Neural progenitor cell (in vitro differentiated cells): ENCODE measurements around the gene ASF1A. TPM values are rescaled to one million over a fixed set of nuclear protein-coding genes. Genes with fewer than 3 reads are reported as not detected.

ENCODE experiments used
- DNase-seq: peaks from one replicate; pipeline ENCODE4 v3.0.0-alpha.2; 2016; ENCODE audit warnings: low spot score
- H2AFZ ChIP-seq: fragments of 200-600 bp; sonication (generic); replicated peaks from 2 replicates; pipeline ENCODE4 v1.6.1; 2016; ENCODE audit warnings: antibody characterized with exemption
- H3F3A ChIP-seq: fragments of 200-600 bp; sonication (generic); 2 replicates; pipeline ENCODE4 v1.6.1; 2016; ENCODE audit warnings: antibody characterized with exemption, low read depth
- H3K27ac ChIP-seq: fragments of 200-600 bp; sonication (generic); 2 replicates; pipeline ENCODE4 v1.5.1; 2016; ENCODE audit warnings: mild to moderate bottlenecking
- H3K27me3 ChIP-seq: fragments of 200-600 bp; sonication (generic); 2 replicates; pipeline ENCODE4 v1.6.1; 2016; ENCODE audit warnings: mild to moderate bottlenecking, moderate library complexity
- H3K36me3 ChIP-seq: fragments of 200-600 bp; sonication (generic); 2 replicates; pipeline ENCODE4 v1.5.1; 2016
- H3K4me1 ChIP-seq: fragments of 200-600 bp; sonication (generic); 2 replicates; pipeline ENCODE4 v1.6.1; 2016; ENCODE audit warnings: mixed run types
- H3K4me2 ChIP-seq: fragments of 200-600 bp; sonication (generic); 2 replicates; pipeline ENCODE4 v1.6.1; 2016
- H3K4me3 ChIP-seq: fragments of 200-600 bp; sonication (generic); 2 replicates; pipeline ENCODE4 v1.5.1; 2016
- H3K79me2 ChIP-seq: fragments of 200-600 bp; sonication (generic); 2 replicates; pipeline ENCODE4 v1.6.1; 2016; ENCODE audit warnings: low read depth
- H3K9ac ChIP-seq: fragments of 200-600 bp; sonication (generic); 2 replicates; pipeline ENCODE4 v1.6.1; 2016
- H3K9me3 ChIP-seq: fragments of 200-600 bp; sonication (generic); 2 replicates; pipeline ENCODE4 v1.5.1; 2016; ENCODE audit warnings: low read depth
- H4K20me1 ChIP-seq: fragments of 200-600 bp; sonication (generic); 2 replicates; pipeline ENCODE4 v1.6.1; 2016; ENCODE audit warnings: low read depth
- H3K27ac Mint-ChIP-seq: 3 replicates; pipeline ENCODE4 v1.8.0; 2021; ENCODE audit warnings: mixed read lengths
- H3K27me3 Mint-ChIP-seq: 2 replicates; pipeline ENCODE4 v1.8.0; 2022; ENCODE audit warnings: low read depth, mild to moderate bottlenecking, inconsistent platforms, moderate library complexity, mixed read lengths; ENCODE audit not compliant: insufficient read depth
- H3K36me3 Mint-ChIP-seq: 3 replicates; pipeline ENCODE4 v1.8.0; 2021; ENCODE audit warnings: mixed read lengths
- H3K4me1 Mint-ChIP-seq: 3 replicates; pipeline ENCODE4 v1.8.0; 2021; ENCODE audit warnings: mixed read lengths
- H3K4me3 Mint-ChIP-seq: 3 replicates; pipeline ENCODE4 v1.8.0; 2021; ENCODE audit warnings: mild to moderate bottlenecking, moderate library complexity, mixed read lengths
- H3K9me3 Mint-ChIP-seq: 3 replicates; pipeline ENCODE4 v1.8.0; 2020; ENCODE audit warnings: mixed read lengths
- CTCF ChIP-seq: fragments of 200-600 bp; sonication (generic); IDR thresholded peaks from 2 replicates; pipeline ENCODE4 v1.5.1; 2017; ENCODE audit warnings: antibody characterized with exemption, mild to moderate bottlenecking
- EZH2 ChIP-seq: fragments of 200-600 bp; sonication (generic); IDR thresholded peaks from 2 replicates; pipeline ENCODE4 v1.6.1; 2017; ENCODE audit warnings: antibody characterized with exemption, mild to moderate bottlenecking, moderate library complexity
- EZH2phosphoT487 ChIP-seq: fragments of 200-600 bp; sonication (generic); IDR thresholded peaks from 2 replicates; pipeline ENCODE4 v1.6.1; 2017; ENCODE audit warnings: antibody characterized with exemption
- total RNA-seq: library from RNA; depleted of rRNA; stranded (reverse); fragments of >200 nt; gene quantifications from 2 replicates; pipeline ENCODE4 v1.2.3, GENCODE V29; 2015; ENCODE audit warnings: low replicate concordance

ASF1A gene
- total RNA-seq, 1 donor from 2014 or later: 54.8 TPM

DNA sequence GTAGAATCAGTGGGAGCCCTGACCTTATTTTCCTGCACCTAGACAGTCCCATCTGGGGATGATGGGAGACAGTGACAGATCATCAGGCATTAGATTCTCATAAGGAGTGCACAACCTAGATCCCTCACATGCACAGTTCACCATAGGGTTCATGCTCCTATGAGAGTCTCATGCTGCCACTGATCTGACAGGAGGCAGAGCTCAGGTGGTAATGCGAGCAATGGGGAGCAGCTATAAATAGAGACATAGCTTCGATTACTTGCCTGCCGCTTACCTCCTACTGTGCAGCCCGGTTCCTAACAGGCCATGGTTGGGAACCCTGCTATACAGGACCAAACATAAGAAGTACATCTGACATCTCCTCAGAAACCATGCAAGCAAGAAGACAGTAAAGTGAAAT, 31.5 kb upstream of the ASF1A start:
- Histone ChIP-seq H3K27me3 (no peaks in the 10 kb centered on the region), H3K4me1 (no peaks in the 10 kb centered on the region), H4K20me1 (no peaks in the 10 kb centered on the region), H3K36me3 (no peaks in the 10 kb centered on the region), H3K4me3 (no peak overlapping the region), H3K4me2 (no peak overlapping the region), H2AFZ (no peak overlapping the region), H3K27ac (no peak overlapping the region), H3K9ac (no peak overlapping the region), H3K79me2 (no peaks in the 10 kb centered on the region), H3F3A (no peaks in the 10 kb centered on the region), H3K9me3 (no peaks in the 10 kb centered on the region)
- TF ChIP-seq CTCF: no peak
- H3K27ac Mint-ChIP-seq: no peak overlapping the region
- H3K9me3 Mint-ChIP-seq: peaks cover 11% of the 10 kb centered on the region
- H3K4me3 Mint-ChIP-seq: no peak overlapping the region
- H3K27me3 Mint-ChIP-seq: peaks cover 3% of the 10 kb centered on the region
- no peak for DNase-seq
- no peaks in the 10 kb centered on the region for H3K4me1 Mint-ChIP-seq
- H3K36me3 Mint-ChIP-seq: peaks cover 18% of the 10 kb centered on the region

GRCh38 chr6:118864341-118865099, 29.4 kb upstream of the ASF1A start:
- no peaks in the 10 kb centered on the region for H3K27me3 ChIP-seq
- Mint-ChIP-seq H3K4me3 (no peak overlapping the region), H3K9me3 (peaks cover 13% of the 10 kb centered on the region), H3K4me1 (no peaks in the 10 kb centered on the region), H3K27me3 (peaks cover 3% of the 10 kb centered on the region), H3K27ac (peak overlapping the region; percentile 44), H3K36me3 (peaks cover 15% of the 10 kb centered on the region)
- H4K20me1 ChIP-seq: no peaks in the 10 kb centered on the region
- H3K4me2 ChIP-seq: no peak overlapping the region
- H3K27ac ChIP-seq: no peak overlapping the region
- no peak overlapping the region for H2AFZ ChIP-seq
- H3K79me2 ChIP-seq: peaks cover 9% of the 10 kb centered on the region
- no peaks in the 10 kb centered on the region for H3K4me1 ChIP-seq
- no peaks in the 10 kb centered on the region for H3K9me3 ChIP-seq
- H3K9ac ChIP-seq: no peak overlapping the region
- no peak for DNase-seq
- H3F3A ChIP-seq: no peaks in the 10 kb centered on the region
- H3K36me3 ChIP-seq: no peaks in the 10 kb centered on the region
- H3K4me3 ChIP-seq: no peak overlapping the region
- TF ChIP-seq EZH2phosphoT487 (no peak), CTCF (no peak), EZH2 (no peak)

- Histone ChIP-seq H3K4me1 (no peaks in the 10 kb centered on the region), H3K27me3 (no peaks in the 10 kb centered on the region), H4K20me1 (no peaks in the 10 kb centered on the region), H3K36me3 (no peaks in the 10 kb centered on the region), H3K4me3 (no peak overlapping the region), H3K79me2 (peaks cover 10% of the 10 kb centered on the region), H2AFZ (no peak overlapping the region), H3K9me3 (no peaks in the 10 kb centered on the region), H3F3A (no peaks in the 10 kb centered on the region), H3K4me2 (no peak overlapping the region), H3K9ac (no peak overlapping the region), H3K27ac (no peak overlapping the region)
- Mint-ChIP-seq H3K9me3 (peaks cover 17% of the 10 kb centered on the region), H3K4me1 (no peaks in the 10 kb centered on the region), H3K4me3 (no peak overlapping the region), H3K27me3 (peaks cover 3% of the 10 kb centered on the region), H3K27ac (no peak overlapping the region), H3K36me3 (peaks cover 13% of the 10 kb centered on the region)
- TF ChIP-seq EZH2phosphoT487: no peak
- TF ChIP-seq CTCF: no peak
- no peak for TF ChIP-seq EZH2
- no peak for DNase-seq
Measured at GRCh38 chr6:118865100-118865391, 28.9 kb upstream of the ASF1A start.
